SK-N-DZ (cell line): ENCODE data around the gene TMC2.
A peak's percentile ranks its signal among the peaks of the same experiment; 100 is the strongest.

ENCODE experiments used
- DNase-seq: peaks from one replicate; pipeline ENCODE4 v3.0.0-alpha.2; 2015; ENCODE audit warnings: low spot score

Gene TMC2

GRCh38 chr20:2578475-2579192 lies 42.3 kb downstream of the TMC2 start:
- peak; percentile 79 for DNase-seq

GRCh38 chr20:2585811-2586210 lies 49.4 kb downstream of the TMC2 start:
- no peak for DNase-seq

GRCh38 chr20:2593756-2594155 lies 57.4 kb downstream of the TMC2 start:
- DNase-seq, result no peak

GRCh38 chr20:2595076-2595475 lies 58.7 kb downstream of the TMC2 start:
- no peak for DNase-seq

- no peak for DNase-seq
Measured at GRCh38 chr20:2596673-2597279, 60.4 kb downstream of the TMC2 start.

GRCh38 chr20:2599288-2600006 lies 63.1 kb downstream of the TMC2 start:
- peak; percentile 69 for DNase-seq

- no peak for DNase-seq
Measured at GRCh38 chr20:2602046-2602735, 65.8 kb downstream of the TMC2 start.

- peak; percentile 30 for DNase-seq
Measured at GRCh38 chr20:2602746-2603145, 66.4 kb downstream of the TMC2 start.

- DNase-seq, result peak; percentile 89
Measured at GRCh38 chr20:2603816-2604505, 67.6 kb downstream of the TMC2 start.

- no peak for DNase-seq
Measured at GRCh38 chr20:2604506-2604835, 68.1 kb downstream of the TMC2 start.

- no peak for DNase-seq
Measured at GRCh38 chr20:2606507-2607006, 70.2 kb downstream of the TMC2 start.

- DNase-seq, result no peak
Measured at GRCh38 chr20:2610326-2610725, 74.0 kb downstream of the TMC2 start.

- peak; percentile 83 for DNase-seq
Measured at GRCh38 chr20:2610941-2611720, 74.8 kb downstream of the TMC2 start.

GRCh38 chr20:2612073-2612472 lies 75.7 kb downstream of the TMC2 start:
- no peak for DNase-seq

GRCh38 chr20:2616634-2617033 lies 80.3 kb downstream of the TMC2 start:
- DNase-seq, result no peak

GRCh38 chr20:2617099-2617714 lies 80.8 kb downstream of the TMC2 start:
- DNase-seq, result no peak

- no peak for DNase-seq
Measured at GRCh38 chr20:2618815-2619214, 82.4 kb downstream of the TMC2 start.

- no peak for DNase-seq
Measured at GRCh38 chr20:2619337-2619736, 83.0 kb downstream of the TMC2 start.

- DNase-seq, result no peak
Measured at GRCh38 chr20:2619961-2620595, 83.7 kb downstream of the TMC2 start.

GRCh38 chr20:2624190-2624589 lies 87.8 kb downstream of the TMC2 start:
- DNase-seq, result no peak
